Neural cell (in vitro differentiated cells): ENCODE measurements around the gene LTO1. TPM values are rescaled to one million over a fixed set of nuclear protein-coding genes. Genes with fewer than 3 reads are reported as not detected.

Experiments
- H2AFZ ChIP-seq: fragments of 200-600, 300-800 bp; sonication (generic), shearing (Covaris generic); 2 replicates; pipeline ENCODE4 v1.6.0; 2014; ENCODE audit warnings: low read depth, mild to moderate bottlenecking, antibody characterized with exemption, low read length, moderate library complexity
- H3F3A ChIP-seq: fragments of 200-600 bp; shearing (Covaris generic); 2 replicates; pipeline ENCODE4 v1.6.1; 2016; ENCODE audit warnings: mild to moderate bottlenecking, moderate library complexity, mixed read lengths, antibody characterized with exemption, low read length; ENCODE audit not compliant: insufficient read depth, poor library complexity, severe bottlenecking
- H3K27ac ChIP-seq: fragments of 200-600, 300-800 bp; sonication (generic), shearing (Covaris generic); 2 replicates; pipeline ENCODE4 v1.5.1; 2014; ENCODE audit warnings: mild to moderate bottlenecking, low read length, moderate library complexity
- H3K27me3 ChIP-seq: fragments of 300-800, 200-600 bp; sonication (generic), shearing (Covaris generic); 2 replicates; pipeline ENCODE4 v1.6.0; 2014; ENCODE audit warnings: mild to moderate bottlenecking, low read depth, low read length, moderate library complexity; ENCODE audit not compliant: insufficient read depth
- H3K36me3 ChIP-seq: fragments of 300-800, 200-600 bp; sonication (generic), shearing (Covaris generic); 2 replicates; pipeline ENCODE4 v1.5.1; 2014; ENCODE audit warnings: mild to moderate bottlenecking, antibody characterized with exemption, low read length, moderate library complexity; ENCODE audit not compliant: insufficient read depth
- H3K4me2 ChIP-seq: fragments of 300-800, 200-600 bp; sonication (generic), shearing (Covaris generic); 2 replicates; pipeline ENCODE4 v1.6.0; 2014; ENCODE audit warnings: mild to moderate bottlenecking, low read length
- H3K4me3 ChIP-seq: fragments of 300-800, 200-600 bp; sonication (generic), shearing (Covaris generic); 2 replicates; pipeline ENCODE4 v1.5.1; 2014; ENCODE audit warnings: mild to moderate bottlenecking, low read length, moderate library complexity
- H3K79me2 ChIP-seq: fragments of 200-600 bp; shearing (Covaris generic); replicated peaks from 2 replicates; pipeline ENCODE4 v1.6.0; 2014; ENCODE audit warnings: mild to moderate bottlenecking, low read length, moderate library complexity; ENCODE audit not compliant: insufficient read depth
- H3K9ac ChIP-seq: fragments of 300-800, 200-600 bp; sonication (generic), shearing (Covaris generic); 2 replicates; pipeline ENCODE4 v1.6.1; 2016; ENCODE audit warnings: mild to moderate bottlenecking, low read length, mixed read lengths
- H3K9me2 ChIP-seq: fragments of 200-600 bp; shearing (Covaris generic); 2 replicates; pipeline ENCODE4 v1.6.1; 2016; ENCODE audit warnings: mild to moderate bottlenecking, low read length, mixed read lengths; ENCODE audit not compliant: insufficient read depth
- H3K9me3 ChIP-seq: fragments of 200-600, 300-800 bp; sonication (generic), shearing (Covaris generic); 2 replicates; pipeline ENCODE4 v1.6.1; 2016; ENCODE audit warnings: mild to moderate bottlenecking, mixed run types, low read length, moderate library complexity, mixed read lengths
- H4K20me1 ChIP-seq: fragments of 200-600 bp; shearing (Covaris generic); 2 replicates; pipeline ENCODE4 v1.6.1; 2016; ENCODE audit warnings: mild to moderate bottlenecking, mixed run types; ENCODE audit not compliant: insufficient read depth
- CTCF ChIP-seq: fragments of 450-650 bp; IDR thresholded peaks from 2 replicates; pipeline ENCODE4 v1.5.1; 2014; ENCODE audit warnings: antibody characterized with exemption, mild to moderate bottlenecking, moderate library complexity; ENCODE audit not compliant: poor library complexity, severe bottlenecking
- EP300 ChIP-seq: fragments of 450-650 bp; conservative IDR thresholded peaks from 2 replicates; pipeline ENCODE4 v1.6.1; 2014; ENCODE audit warnings: antibody characterized with exemption, mild to moderate bottlenecking, moderate library complexity; ENCODE audit not compliant: poor library complexity, severe bottlenecking
- EZH2 ChIP-seq: fragments of 200-600, 300-800 bp; shearing (Covaris generic), sonication (generic); IDR thresholded peaks from 2 replicates; pipeline ENCODE4 v1.6.1; 2014; ENCODE audit warnings: antibody characterized with exemption, low read length, borderline replicate concordance, mild to moderate bottlenecking; ENCODE audit not compliant: insufficient read depth, poor library complexity, severe bottlenecking
- MXI1 ChIP-seq: fragments of 450-650 bp; conservative IDR thresholded peaks from 2 replicates; pipeline ENCODE4 v1.6.1; 2014; ENCODE audit warnings: antibody characterized with exemption, mild to moderate bottlenecking; ENCODE audit not compliant: poor library complexity, severe bottlenecking
- POLR2AphosphoS5 ChIP-seq: IDR thresholded peaks from 2 replicates; pipeline ENCODE4 v1.6.1; 2012
- RAD21 ChIP-seq: fragments of 450-650 bp; conservative IDR thresholded peaks from 2 replicates; pipeline ENCODE4 v1.6.1; 2014; ENCODE audit warnings: antibody characterized with exemption, mild to moderate bottlenecking, moderate library complexity
- REST ChIP-seq: IDR thresholded peaks from 2 replicates; pipeline ENCODE4 v1.6.1; 2012; ENCODE audit warnings: borderline replicate concordance
- SMC3 ChIP-seq: fragments of 450-650 bp; conservative IDR thresholded peaks from 2 replicates; pipeline ENCODE4 v1.6.1; 2014; ENCODE audit warnings: antibody characterized with exemption, mild to moderate bottlenecking, moderate library complexity; ENCODE audit not compliant: poor library complexity
- TAF1 ChIP-seq: IDR thresholded peaks from 2 replicates; pipeline ENCODE4 v1.6.1; 2012; ENCODE audit warnings: low read depth
- polyA plus RNA-seq: library from polyadenylated mRNA; depleted of rRNA; stranded (reverse); fragments of >200 nt; gene quantifications from 2 replicates; pipeline ENCODE4 v1.2.3, GENCODE V29; 2014

The LTO1 gene
- polyA plus RNA-seq, 1 donor from 2014 or later: 44.4 TPM

GRCh38 chr11:69663326-69663725 is 11.8 kb downstream of the LTO1 start:
- no peak overlapping the region for H3K27ac ChIP-seq
- no peaks in the 10 kb centered on the region for H3K9me2 ChIP-seq
- no peaks in the 10 kb centered on the region for H3K79me2 ChIP-seq
- H3K9ac ChIP-seq: no peak overlapping the region
- H3K4me2 ChIP-seq: no peak overlapping the region
- no peaks in the 10 kb centered on the region for H3K36me3 ChIP-seq
- no peaks in the 10 kb centered on the region for H3F3A ChIP-seq
- H3K9me3 ChIP-seq: no peaks in the 10 kb centered on the region
- H3K27me3 ChIP-seq: no peaks in the 10 kb centered on the region
- no peak overlapping the region for H2AFZ ChIP-seq
- H3K4me3 ChIP-seq: no peak overlapping the region
- TF ChIP-seq EZH2 (no peak), TAF1 (no peak), RAD21 (no peak), EP300 (no peak), SMC3 (no peak), REST (no peak), CTCF (no peak)
- no peaks in the 10 kb centered on the region for H4K20me1 ChIP-seq

GRCh38 chr11:69662806-69663205 is 12.3 kb downstream of the LTO1 start:
- TF ChIP-seq EP300: no peak
- TF ChIP-seq MXI1: no peak
- no peak for TF ChIP-seq SMC3
- TF ChIP-seq CTCF: no peak
- no peak for TF ChIP-seq POLR2AphosphoS5
- TF ChIP-seq EZH2: no peak
- TF ChIP-seq RAD21: no peak
- no peak for TF ChIP-seq TAF1
- no peak for TF ChIP-seq REST
- H3K4me2 ChIP-seq: no peak overlapping the region
- no peaks in the 10 kb centered on the region for H4K20me1 ChIP-seq
- no peak overlapping the region for H2AFZ ChIP-seq
- H3K9ac ChIP-seq: no peak overlapping the region
- H3K27ac ChIP-seq: no peak overlapping the region
- no peaks in the 10 kb centered on the region for H3K27me3 ChIP-seq
- H3K4me3 ChIP-seq: no peak overlapping the region
- no peaks in the 10 kb centered on the region for H3K9me3 ChIP-seq
- no peaks in the 10 kb centered on the region for H3K79me2 ChIP-seq
- H3K36me3 ChIP-seq: no peaks in the 10 kb centered on the region
- H3K9me2 ChIP-seq: no peaks in the 10 kb centered on the region
- no peaks in the 10 kb centered on the region for H3F3A ChIP-seq
